Gastroesophageal sphincter (tissue), 4 donors: ENCODE data around the gene MZB1. TPM values are rescaled to one million over a fixed set of nuclear protein-coding genes. Genes with fewer than 3 reads are reported as not detected.

Source experiments
- ATAC-seq: fragments of 150-250 bp; one replicate; pipeline ENCODE4 v1.9.1; 2016; ENCODE audit warnings: mild to moderate bottlenecking, moderate library complexity
- H3K27ac ChIP-seq, 4 donors: fragments of 200-600 bp; sonication (generic) in 3 of 4; 1 replicate in 3 of 4; 2 replicates in 1 of 4; pipeline ENCODE4 v1.5.1; 2016 to 2019
- H3K27me3 ChIP-seq: fragments of 200-600 bp; sonication (generic); one replicate; pipeline ENCODE4 v1.5.1; 2019
- H3K36me3 ChIP-seq, 2 donors: fragments of 200-600 bp; sonication (generic); one replicate each; pipeline ENCODE4 v1.5.1; 2019; ENCODE audit warnings: control low read depth in 1 of 2
- H3K4me1 ChIP-seq, 3 donors: fragments of 200-600 bp; sonication (generic); 1 replicate in 2 of 3; 2 replicates in 1 of 3; pipeline ENCODE4 v1.5.1; 2016 to 2019; ENCODE audit warnings: control low read depth in 2 of 3
- H3K4me3 ChIP-seq, 2 donors: fragments of 200-600 bp; sonication (generic); one replicate each; pipeline ENCODE4 v1.5.1; 2019; ENCODE audit warnings: mild to moderate bottlenecking in 1 of 2, moderate library complexity in 1 of 2
- H3K9me3 ChIP-seq, 3 donors: fragments of 200-600 bp; sonication (generic); one replicate each; pipeline ENCODE4 v1.5.1; 2017 to 2019; ENCODE audit warnings: control low read depth in 2 of 3
- EP300 ChIP-seq: sonication (generic); formaldehyde crosslinking; IDR thresholded peaks from one replicate; pipeline ENCODE4 v1.6.1; 2017; ENCODE audit warnings: antibody characterized with exemption, mild to moderate bottlenecking
- POLR2A ChIP-seq, 2 donors: fragments of 450-650 bp; IDR thresholded peaks; one replicate each; pipeline ENCODE4 v1.6.1; 2017; ENCODE audit warnings: antibody characterized with exemption in 2 of 2, mild to moderate bottlenecking in 2 of 2, moderate library complexity in 1 of 2
- POLR2AphosphoS5 ChIP-seq: sonication (generic); formaldehyde crosslinking; IDR thresholded peaks from one replicate; pipeline ENCODE4 v1.6.1; 2017; ENCODE audit warnings: antibody characterized with exemption
- WGBS, 2 donors: methylation state at CpG; one replicate each; pipeline ENCODE4 v1.1.5; 2018; ENCODE audit warnings: low coverage in 1 of 2; 5-methylcytosine and 5-hydroxymethylcytosine counted together
- total RNA-seq, 4 donors: library from RNA; depleted of rRNA; stranded (reverse); fragments of >200 nt; gene quantifications; one replicate each; pipeline ENCODE4 v1.1.0, GENCODE V29; 2016
- TF ChIP-seq, protein P1 (sequence below), 4 experiments: fragments of 200-600 bp in 2 of 4; fragments of 450-650 bp in 2 of 4; sonication (generic) in 1 of 4; IDR thresholded peaks; one replicate each; pipeline ENCODE4 v1.5.1; 2017 to 2019; ENCODE audit warnings: antibody characterized with exemption in 4 of 4, mild to moderate bottlenecking in 2 of 4, moderate library complexity in 2 of 4

Gene MZB1, protein sequence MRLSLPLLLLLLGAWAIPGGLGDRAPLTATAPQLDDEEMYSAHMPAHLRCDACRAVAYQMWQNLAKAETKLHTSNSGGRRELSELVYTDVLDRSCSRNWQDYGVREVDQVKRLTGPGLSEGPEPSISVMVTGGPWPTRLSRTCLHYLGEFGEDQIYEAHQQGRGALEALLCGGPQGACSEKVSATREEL
- under 1 TPM in 1 of 4 donors, not detected in 3; 0.74 TPM for total RNA-seq

- H3K4me1 ChIP-seq = peaks cover 0 to 58% (median 27%) of the 10 kb centered on the region in 3 donors
Measured at GRCh38 chr5:139389701-139390638, at the start of gene MZB1. TSS of gene MZB1 (minus strand) at chr5:139389913. CDS start at chr5:139389856, 57 bp downstream.

GRCh38 chr5:139439013-139439903, 49.5 kb upstream of the MZB1 start, which contains the start of gene DNAJC18:
TSS of gene DNAJC18 (minus strand) at chr5:139439525. CDS start at chr5:139439445, 80 bp downstream.
- Histone ChIP-seq H3K27me3 (no peaks in the 10 kb centered on the region), H3K4me1 (peaks cover 0 to 20% (median 4%) of the 10 kb centered on the region in 3 donors), H3K4me3 (peak within 1 kb of the TSS; percentile 89 to 93), H3K9me3 (no peaks in the 10 kb centered on the region), H3K27ac (peak within 1 kb of the TSS; percentile 92 to 98 (median 94)), H3K36me3 (peaks cover 0 to 27% of the 10 kb centered on the region in 2 donors)
- ATAC-seq = peak; percentile 99
- TF ChIP-seq EP300 (no peak), POLR2A (IDR thresholded peaks at IDR 0.05) (peak; percentile 16 to 32), POLR2AphosphoS5 (peak; percentile 60)
- TF ChIP-seq, protein P1, sequence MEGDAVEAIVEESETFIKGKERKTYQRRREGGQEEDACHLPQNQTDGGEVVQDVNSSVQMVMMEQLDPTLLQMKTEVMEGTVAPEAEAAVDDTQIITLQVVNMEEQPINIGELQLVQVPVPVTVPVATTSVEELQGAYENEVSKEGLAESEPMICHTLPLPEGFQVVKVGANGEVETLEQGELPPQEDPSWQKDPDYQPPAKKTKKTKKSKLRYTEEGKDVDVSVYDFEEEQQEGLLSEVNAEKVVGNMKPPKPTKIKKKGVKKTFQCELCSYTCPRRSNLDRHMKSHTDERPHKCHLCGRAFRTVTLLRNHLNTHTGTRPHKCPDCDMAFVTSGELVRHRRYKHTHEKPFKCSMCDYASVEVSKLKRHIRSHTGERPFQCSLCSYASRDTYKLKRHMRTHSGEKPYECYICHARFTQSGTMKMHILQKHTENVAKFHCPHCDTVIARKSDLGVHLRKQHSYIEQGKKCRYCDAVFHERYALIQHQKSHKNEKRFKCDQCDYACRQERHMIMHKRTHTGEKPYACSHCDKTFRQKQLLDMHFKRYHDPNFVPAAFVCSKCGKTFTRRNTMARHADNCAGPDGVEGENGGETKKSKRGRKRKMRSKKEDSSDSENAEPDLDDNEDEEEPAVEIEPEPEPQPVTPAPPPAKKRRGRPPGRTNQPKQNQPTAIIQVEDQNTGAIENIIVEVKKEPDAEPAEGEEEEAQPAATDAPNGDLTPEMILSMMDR (IDR thresholded peaks at IDR 0.05) = peak in 1 of 4 experiments; percentile 18
- WGBS, 2 donors = 0% methylated on average over 1 to 8 of the region's 49 CpGs

More at GRCh38 chr5:139389701-139390638, at the start of gene MZB1:
- 62 to 100% methylated on average over 1 to 6 of the region's 11 CpGs for WGBS, 2 donors
- peaks cover 31% of the 10 kb centered on the region for H3K27me3 ChIP-seq
- H3K9me3 ChIP-seq = no peaks in the 10 kb centered on the region
- peak within 1 kb of the TSS in 2 of 4 donors; percentile 6 to 55 for H3K27ac ChIP-seq
- H3K4me3 ChIP-seq = no peak within 1 kb of the TSS
- no peak for ATAC-seq
- TF ChIP-seq POLR2A (IDR thresholded peaks at IDR 0.05) (no peak), POLR2AphosphoS5 (no peak), EP300 (no peak)
- TF ChIP-seq, protein P1 (IDR thresholded peaks at IDR 0.05) = no peak
- H3K36me3 ChIP-seq = no peaks in the 10 kb centered on the region

DNA sequence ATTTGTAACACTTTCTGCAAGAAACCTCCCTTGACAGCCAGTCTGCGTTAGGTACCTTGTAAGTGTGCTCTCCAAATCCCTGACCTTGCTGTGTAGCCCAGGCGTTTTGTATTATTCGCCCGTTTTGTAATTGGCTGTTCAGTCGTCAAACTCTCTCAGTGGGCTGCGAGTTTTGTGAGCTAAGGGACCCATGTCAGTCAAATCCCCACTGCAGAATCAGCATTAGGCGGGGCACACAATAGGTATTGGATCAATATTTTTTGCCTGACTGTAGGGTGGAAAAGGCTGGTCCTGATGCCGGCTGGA, 48.9 kb upstream of the MZB1 start:
- Histone ChIP-seq H3K27me3 (no peaks in the 10 kb centered on the region), H3K27ac (peak overlapping the region; percentile 92 to 98 (median 94)), H3K9me3 (no peaks in the 10 kb centered on the region), H3K4me1 (peaks cover 0 to 20% (median 4%) of the 10 kb centered on the region in 3 donors), H3K4me3 (peak overlapping the region; percentile 89 to 93), H3K36me3 (peaks cover 0 to 33% of the 10 kb centered on the region in 2 donors)
- 0 to 16% methylated on average over 1 to 8 of the region's 8 CpGs for WGBS, 2 donors
- no peak for TF ChIP-seq EP300
- TF ChIP-seq POLR2A (IDR thresholded peaks at IDR 0.05) = no peak
- TF ChIP-seq, protein P1 (IDR thresholded peaks at IDR 0.05) = no peak
- TF ChIP-seq POLR2AphosphoS5 = no peak
- no peak for ATAC-seq

DNA sequence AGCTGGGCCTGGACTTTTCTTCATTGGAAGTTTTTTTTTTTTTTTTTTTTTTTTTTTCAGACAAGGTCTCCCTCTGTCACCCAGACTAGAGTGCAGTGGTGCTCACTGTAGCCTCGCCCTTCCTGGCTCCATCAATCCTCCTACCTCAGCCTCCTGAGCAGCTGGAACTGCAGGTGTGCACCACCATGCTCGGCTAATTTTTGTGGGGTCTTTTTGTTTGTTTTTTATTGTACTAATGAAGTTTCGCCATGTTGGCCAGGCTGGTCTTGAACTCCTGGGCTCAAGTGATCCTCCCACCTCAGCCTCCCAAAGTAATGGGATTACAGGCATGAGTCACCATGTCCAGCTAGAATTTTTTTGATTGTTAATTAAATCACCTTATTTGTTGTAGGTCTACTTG, 46.0 kb upstream of the MZB1 start:
- ATAC-seq = no peak
- no peaks in the 10 kb centered on the region for H3K27me3 ChIP-seq
- TF ChIP-seq POLR2AphosphoS5 = no peak
- TF ChIP-seq, protein P1 (IDR thresholded peaks at IDR 0.05) = no peak
- no peak for TF ChIP-seq POLR2A (IDR thresholded peaks at IDR 0.05)
- TF ChIP-seq EP300 = no peak
- WGBS, 2 donors = 93 to 94% methylated on average over 2 to 3 of the region's 3 CpGs
- H3K4me1 ChIP-seq = peaks cover 0 to 20% (median 4%) of the 10 kb centered on the region in 3 donors
- no peak overlapping the region for H3K4me3 ChIP-seq
- no peaks in the 10 kb centered on the region for H3K9me3 ChIP-seq
- peaks cover 0 to 59% of the 10 kb centered on the region in 2 donors for H3K36me3 ChIP-seq
- H3K27ac ChIP-seq = no peak overlapping the region
